Spleen (tissue), 7 donors: Measurements from ENCODE around the gene RMC1.

Experiments
- CTCF ChIP-seq, 11 experiments: fragments of 200-600 bp in 7 of 11; fragments of 450-650 bp in 4 of 11; sonication (generic) in 4 of 11; IDR thresholded peaks in 8 of 11; conservative IDR thresholded peaks in 3 of 11; 1 replicate in 7 of 11; 2 replicates in 4 of 11; pipeline versions ENCODE4 v1.4.0 to v1.8.0; 2016 to 2021; ENCODE audit warnings: antibody characterized with exemption in 11 of 11, inconsistent platforms in 4 of 11, mild to moderate bottlenecking in 1 of 11
- POLR2A ChIP-seq, 3 donors: fragments of 450-650 bp; IDR thresholded peaks; one replicate each; pipeline ENCODE4 v1.5.1; 2017; ENCODE audit warnings: antibody characterized with exemption in 3 of 3, mild to moderate bottlenecking in 1 of 3
- donor health status: DM: no; HTN: no; CAD: no; lungs with moderate emphysema.
- donor health status: DM: no; HTN: no; CAD: no.
- donor health status: DM: no; HTN: no; CAD: no.

- TF ChIP-seq CTCF (IDR thresholded peaks at IDR 0.05 in 8 of 11, conservative IDR thresholded peaks at IDR 0.05 in 3 of 11) = no peak
- no peak for TF ChIP-seq POLR2A (IDR thresholded peaks at IDR 0.05)
Observed at GRCh38 chr18:23503963-23504344, 643 bp downstream of the RMC1 start.
